Cardiac septum (tissue), 1 donor: ENCODE results near the gene SYTL2. TPM values are rescaled to one million over a fixed set of nuclear protein-coding genes. Genes with fewer than 3 reads are reported as not detected.
"Not testable (repeated sequence)": the region's sequence is repeated elsewhere in the genome, so short reads cannot be mapped to it uniquely, and the experiment has no call there.

Experiments
- DNase-seq: peaks from one replicate; pipeline ENCODE4 v3.0.0-alpha.2; 2020; ENCODE audit warnings: low spot score
- intact Hi-C: fragments of 100-400 bp; cut with DNase I; formaldehyde crosslinking; loops from one replicate; pipeline ENCODE4 v1.14.0; 2022
- total RNA-seq: library from RNA; stranded (reverse); fragmentation: NEBNext Ultra II Directional; extraction: Animal tissue kit (Norgen Biotek cat#: 25700); gene quantifications from one replicate; pipeline ENCODE4 v1.2.1, GENCODE V29; 2021
- donor health status: DM: no; HTN: no; CAD: no.

The SYTL2 gene
- total RNA-seq, 1 donor from 2014 or later = 14.2 TPM

DNA sequence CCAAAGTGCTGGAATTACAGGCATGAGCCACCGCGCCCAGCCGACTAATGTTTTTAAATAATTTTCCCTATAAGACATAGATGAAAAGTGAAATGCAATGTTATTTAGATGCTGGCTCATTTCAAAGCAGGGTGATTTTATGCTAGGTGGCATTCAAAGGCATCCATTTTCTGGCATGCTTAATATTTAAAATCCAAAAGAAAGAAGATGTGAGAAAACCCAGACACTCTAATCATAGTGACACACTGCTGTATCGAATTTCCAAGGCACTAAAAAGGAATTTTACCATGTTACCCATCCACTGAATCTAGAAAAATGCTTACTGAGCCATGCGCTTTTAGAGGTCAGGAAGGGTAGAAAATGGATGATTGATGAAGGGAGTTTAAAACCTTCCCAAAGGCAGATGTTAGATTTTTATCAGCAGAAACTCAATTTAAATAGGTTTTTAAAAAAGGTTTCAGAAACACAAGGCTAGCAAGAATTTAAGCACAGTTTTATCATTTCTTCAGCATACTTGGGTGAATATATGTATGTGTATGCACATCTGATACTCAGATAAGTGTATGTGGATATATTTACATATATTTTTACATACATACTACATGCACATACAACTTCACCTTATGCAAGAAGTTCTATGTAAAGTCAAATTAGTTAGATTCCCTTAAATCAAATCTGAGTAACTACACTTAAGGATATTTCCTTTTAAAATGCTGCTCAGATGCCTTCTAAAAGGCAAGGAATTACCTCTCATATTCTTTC, 100.8 kb downstream of the SYTL2 start:
- intact Hi-C loops = no loop called here
- no peak for DNase-seq

DNA sequence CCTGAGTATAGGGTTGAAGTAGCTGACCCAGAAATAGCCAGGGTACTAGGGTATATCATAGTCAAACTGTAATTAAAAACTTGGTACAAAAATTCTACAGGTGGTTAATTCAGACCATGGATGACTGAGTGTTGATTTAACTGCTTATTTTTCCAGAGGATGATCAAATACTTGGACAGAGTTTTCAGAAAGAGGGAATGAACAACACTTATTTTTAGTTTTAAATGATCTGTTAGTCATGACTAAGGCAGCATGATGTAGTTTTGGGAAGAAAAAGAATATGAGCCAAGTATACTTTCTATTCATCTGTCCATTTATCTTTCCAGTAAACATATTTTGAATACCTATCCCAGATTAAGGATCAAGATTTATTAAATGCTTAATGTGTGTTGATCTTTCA, 105.1 kb downstream of the SYTL2 start:
- intact Hi-C loops = no loop called here
- no peak for DNase-seq

DNA sequence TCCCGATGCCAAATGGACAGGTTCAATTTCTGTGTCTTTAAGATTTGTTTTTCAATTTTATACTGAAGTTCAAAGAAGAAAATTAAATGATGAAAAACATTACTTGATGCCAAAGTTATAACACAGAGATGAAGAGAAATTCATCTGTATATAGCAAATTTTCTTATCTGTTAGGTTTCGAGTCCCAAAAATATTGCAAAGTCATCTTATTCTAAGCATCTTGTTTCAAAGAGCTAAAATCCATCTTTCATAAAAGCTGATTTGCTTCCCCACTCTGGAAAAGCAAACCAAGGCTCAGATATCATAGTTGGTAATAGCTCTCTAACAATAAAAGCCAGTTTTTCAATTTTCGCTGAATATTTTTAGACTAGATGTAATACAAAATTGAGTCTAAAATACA, 106.0 kb downstream of the SYTL2 start:
- intact Hi-C loops = no loop called here
- DNase-seq = no peak

DNA sequence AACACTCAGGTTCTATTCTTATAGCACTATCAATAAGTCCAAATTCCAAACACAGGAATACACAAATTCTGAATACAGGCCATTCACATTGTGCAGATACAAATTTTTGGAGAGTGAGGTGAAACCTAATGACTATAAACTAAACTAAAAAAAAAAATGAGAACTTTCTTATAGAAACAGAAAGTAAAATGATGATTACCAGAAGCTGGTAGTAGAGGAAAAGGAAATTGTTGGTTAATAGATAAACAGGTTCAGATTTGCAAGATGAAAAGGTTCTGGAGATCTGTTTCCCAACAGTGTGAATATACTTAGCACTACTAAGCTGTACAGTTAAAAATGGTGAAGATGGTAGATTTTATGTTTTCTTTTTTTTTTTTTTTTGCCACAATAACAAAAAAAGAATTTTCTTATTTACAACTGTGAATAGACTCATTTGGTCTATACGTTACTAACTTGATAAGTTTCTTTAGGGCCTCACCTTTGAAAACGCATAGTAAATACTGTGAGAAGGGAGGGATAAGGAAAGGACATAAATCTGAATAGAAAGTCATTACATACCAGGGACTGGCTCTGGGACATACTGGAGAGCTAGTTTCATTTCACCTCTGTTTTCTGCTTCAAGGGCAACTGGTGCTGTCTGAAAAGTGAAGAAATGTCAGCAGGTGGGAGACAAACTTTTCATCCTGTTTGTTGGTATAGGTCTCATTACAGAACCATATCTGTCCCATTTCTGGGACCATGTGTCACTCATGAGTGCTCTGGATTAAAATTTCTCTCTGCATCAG, 110.8 kb downstream of the SYTL2 start:
- no peak for DNase-seq
- intact Hi-C loops = loop anchor here (10.0 kb wide), 1 partner anchor 125 kb away; no protein-coding TSS in a partner anchor

DNA sequence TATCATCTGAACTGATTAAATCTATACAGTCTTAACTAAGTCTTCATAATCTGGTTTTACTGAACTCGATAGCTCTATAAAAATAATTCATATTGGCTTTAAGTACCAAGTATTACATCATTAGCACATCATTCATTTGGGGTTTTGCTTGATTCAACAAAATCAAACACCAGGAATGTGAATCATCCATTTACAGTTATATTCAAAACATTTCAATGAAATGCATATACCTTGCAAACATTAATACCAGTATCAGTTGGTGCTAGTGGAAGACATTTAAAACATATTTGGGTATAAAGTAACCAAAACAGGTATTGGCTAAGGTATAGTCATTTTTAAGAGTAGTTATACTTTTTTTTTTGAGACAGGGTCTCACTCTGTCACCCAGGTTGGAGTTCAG, 112.7 kb downstream of the SYTL2 start:
- DNase-seq = no peak
- intact Hi-C loops = loop anchor here (10.0 kb wide), 1 partner anchor 127 kb away; no protein-coding TSS in a partner anchor

DNA sequence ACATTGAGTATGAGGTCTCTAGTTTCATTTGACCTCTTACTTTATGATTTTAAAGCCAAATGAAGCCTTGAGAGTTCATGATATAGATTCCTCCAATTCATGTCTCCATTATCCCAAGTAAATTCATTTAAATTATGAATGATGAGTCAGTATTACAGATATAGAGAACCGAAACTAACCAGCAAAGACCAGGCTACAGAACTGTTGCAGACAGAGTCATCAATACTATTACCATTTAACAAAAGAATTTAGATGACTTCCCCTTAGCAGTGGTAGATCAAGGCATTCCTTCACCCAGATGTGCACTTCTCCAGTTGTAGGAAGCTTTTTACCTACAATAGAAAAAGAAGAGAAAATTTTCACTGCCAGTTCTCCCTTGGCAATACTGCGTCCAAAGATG, 113.2 kb downstream of the SYTL2 start:
- no peak for DNase-seq
- intact Hi-C loops = loop anchor here (10.0 kb wide), 1 partner anchor 127 kb away; no protein-coding TSS in a partner anchor

DNA sequence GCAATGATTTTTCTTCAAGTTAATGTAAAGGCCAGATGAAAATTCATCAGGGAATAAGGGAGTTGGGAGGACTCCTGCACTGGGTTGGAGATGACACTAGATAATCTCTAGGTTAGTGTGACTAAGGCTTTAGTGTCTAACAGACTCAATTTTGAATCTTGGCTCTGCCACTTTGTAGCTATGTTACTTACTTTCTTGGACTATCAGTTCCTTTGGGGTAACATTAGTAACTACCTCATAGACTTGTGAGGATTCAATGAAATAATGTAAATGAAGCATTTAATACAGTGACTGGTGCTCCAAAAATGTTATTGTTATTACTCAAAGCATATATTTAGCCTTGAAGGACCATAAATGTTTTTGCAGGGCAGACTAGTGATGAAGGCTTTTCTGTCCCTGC, 115.4 kb downstream of the SYTL2 start:
- no peak for DNase-seq
- intact Hi-C loops = loop anchor here (10.0 kb wide), 1 partner anchor 129 kb away; no protein-coding TSS in a partner anchor

DNA sequence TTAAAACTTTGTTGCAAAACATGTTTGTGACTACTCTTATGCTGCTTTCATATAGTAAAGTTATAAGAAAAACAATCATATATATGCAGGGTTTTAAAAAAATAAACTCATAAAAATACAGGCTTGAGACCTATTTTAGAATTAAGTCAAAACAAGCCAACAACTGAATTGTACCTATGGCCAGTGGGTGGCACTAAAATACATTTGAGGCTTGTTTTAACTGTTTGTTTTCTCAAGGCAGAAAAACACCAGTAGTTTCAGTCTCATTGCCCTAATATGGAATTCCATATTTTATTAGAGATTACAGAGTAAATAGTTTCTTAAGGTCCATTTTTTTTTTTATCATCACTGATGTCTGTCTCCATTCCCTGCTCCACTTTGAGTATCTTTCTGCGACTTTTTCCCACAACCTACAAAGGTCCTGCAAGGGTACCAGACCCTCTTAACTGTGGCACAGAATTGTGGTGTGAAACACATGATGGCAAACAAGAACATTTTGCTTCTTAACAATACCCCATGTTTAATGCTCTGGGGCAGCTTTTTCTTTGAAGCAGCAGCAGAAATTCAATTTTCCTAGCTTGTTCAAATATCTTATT, 116.5 kb downstream of the SYTL2 start:
- intact Hi-C loops = loop anchor here (10.0 kb wide), 1 partner anchor 130 kb away; no protein-coding TSS in a partner anchor
- DNase-seq = no peak

DNA sequence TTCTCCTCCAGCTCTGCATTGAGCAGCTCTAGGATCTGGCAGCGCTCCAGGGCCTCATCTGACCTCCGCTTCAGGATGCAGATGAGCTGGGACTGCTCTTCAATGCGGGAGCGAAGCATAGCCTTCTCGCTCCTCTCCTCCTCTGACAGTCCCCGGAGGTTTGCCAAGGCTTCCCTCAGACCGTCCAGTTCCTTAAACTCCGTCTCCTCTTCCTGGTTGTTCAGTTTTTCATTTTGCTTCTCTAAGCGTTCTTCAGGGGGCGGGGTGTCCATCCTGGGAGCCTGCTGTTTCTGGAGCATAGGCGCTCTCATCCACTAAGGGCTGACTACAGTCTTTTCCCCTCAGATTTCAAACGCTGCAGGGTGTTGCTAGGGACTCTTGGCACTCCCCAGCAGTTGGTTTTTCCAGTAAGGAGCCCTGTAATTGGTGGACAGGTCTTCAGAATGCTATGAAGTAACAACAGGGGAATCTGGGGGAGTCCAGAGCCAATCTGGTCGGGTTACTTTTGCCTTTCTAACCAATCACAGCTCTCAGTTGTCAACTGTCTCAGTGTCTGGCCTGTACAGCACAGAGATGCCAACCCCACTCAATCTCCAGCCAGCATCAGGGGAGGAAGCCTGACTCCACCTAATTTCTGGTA, 125.0 kb downstream of the SYTL2 start, which contains the start of gene CCDC89:
Gene CCDC89, minus strand, starts transcription at position 376 of the 640 bp plus-strand sequence. Its CDS starts 65 bp downstream, at position 311.
- DNase-seq = peak; percentile 87
- intact Hi-C loops = no loop called here

DNA sequence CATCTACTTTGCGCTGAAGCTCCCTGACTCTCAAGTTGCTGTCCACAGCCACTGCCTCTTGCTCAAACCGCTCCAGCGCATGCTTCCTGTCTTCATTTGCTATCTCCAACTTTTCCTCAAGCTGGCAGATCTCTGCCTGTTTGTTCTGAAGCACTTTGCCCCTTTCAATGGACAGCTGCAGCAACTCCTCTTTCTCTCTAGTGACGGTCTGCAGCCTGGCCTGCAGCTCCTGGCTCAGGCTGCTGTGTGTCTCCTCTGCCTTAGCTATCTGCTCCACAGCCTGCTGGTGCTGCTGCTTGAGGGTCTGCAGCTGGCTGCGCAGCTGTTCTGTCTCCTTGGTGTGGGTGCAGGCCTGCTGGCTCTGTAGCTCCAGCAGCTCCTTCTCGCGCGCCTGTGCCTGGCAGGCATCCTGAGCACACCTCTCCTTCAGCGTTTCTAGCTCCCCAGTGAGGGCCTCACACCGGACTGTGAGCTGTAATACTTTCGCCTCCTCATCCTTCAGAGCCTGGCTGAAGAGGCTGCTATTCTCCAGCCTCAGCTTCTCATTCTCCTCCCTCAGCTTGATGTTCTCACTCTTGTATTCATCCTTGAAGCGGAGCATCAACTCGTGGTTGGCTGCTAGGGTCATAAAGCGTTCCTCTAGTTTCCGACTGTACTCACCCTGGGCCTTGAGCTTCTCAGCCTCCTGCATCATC, 125.7 kb downstream of the SYTL2 start:
- intact Hi-C loops = no loop called here
- DNase-seq = peak; percentile 65

DNA sequence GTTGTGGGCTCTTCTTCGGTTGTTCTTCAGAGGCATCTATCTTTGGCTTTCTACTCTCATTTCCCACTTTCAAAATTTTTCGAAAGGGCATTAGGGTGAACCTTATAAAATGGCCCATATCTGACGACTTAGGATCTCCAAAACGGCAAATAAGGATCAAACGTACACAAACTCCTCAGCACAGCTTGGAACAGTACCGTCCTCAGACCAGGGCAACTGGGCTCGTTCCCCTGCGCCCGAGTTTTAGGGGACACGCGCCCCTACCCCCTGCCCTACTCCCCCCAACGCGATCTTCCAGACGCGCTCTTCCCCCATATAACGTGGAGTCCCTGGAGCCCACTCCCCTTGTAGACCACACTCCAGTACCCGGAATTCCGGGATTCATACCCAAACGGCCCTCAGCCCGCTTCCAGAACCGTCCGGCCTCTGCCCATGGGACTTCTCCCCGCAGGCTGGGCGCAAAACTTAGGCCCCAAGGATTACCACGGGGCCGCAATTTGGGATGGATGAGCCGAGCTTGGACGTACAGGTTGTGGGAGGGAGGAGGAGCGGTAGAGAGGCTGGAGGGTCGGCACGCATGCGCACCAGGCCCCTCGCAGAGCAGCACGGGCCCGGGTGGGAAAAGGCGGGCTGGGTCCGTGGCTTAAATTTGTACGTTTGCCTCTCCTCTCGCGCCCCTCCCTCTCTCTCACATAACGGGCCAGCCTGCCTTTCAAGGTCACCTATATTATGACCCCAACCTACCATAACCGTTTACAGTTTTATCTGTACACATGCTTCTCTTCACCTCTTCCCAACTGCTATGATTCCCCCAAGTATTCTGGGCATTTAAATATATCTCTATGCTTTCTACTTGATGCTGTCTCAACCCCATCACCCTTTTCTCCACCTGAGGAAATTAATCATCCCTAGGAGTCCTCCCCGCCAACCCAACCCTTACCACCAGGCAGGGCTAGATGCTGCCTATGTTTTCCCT, 128.3 kb downstream of the SYTL2 start:
- intact Hi-C loops = no loop called here
- peak; percentile 83 for DNase-seq

DNA sequence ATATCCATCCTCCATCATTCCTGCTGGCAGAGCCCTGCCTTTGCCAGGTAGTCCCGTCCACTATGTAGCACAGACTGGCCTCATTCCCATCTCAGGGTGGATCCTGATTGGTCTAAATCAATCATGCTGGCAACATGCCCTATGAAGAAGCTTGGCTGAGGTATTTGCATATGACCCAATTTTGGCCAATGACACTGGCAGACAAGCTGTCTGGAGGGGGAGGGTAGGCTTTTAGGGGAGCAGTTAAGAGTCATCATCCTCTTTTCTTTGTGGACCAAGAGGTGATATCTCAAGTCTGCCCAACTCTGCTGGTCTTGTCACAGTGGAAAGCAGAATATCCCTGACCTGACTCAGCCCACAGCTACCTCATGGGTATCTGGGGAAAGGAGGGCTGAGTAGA, 130.0 kb downstream of the SYTL2 start:
- DNase-seq = no peak

DNA sequence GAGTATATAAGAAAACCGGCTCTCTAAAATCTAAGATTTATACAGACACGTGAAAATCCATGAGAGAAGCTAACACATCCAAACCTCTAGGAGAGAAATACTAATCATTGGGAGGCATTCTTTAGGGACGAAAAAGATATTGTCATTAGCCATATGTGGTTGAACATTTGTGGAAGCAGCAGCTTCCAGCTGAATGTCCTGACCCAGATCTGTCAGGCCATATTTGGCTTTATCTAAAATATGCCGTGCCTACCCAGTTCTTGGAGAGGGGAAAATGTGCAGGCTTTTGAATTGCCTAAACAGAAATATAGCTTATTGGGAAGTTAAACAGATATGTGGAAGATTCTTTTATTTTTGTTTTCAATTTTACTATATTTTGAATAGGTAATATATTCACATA, 131.4 kb downstream of the SYTL2 start:
- no peak for DNase-seq
- intact Hi-C loops = no loop called here

More for the DNA sequence above, 130.0 kb downstream of the SYTL2 start:
- intact Hi-C loops = no loop called here

DNA sequence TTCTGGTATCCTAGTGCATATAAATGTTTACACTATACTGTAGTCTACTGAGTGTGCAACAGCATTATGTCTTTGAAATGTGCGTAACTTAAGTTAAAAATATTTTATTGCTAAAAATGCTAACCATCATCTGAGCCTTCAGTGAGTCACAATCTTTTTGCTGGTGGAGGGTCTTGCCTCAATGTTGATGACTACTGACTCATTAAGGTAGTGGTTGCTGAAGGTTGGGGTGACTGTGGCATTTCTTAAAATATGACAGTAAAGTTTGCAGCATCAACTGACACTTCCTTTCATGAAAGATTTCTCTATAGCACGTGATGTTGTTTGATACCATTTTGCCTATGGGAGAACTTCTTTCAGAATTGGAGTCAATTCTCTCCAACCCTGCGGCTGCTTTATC, 137.5 kb downstream of the SYTL2 start:
- intact Hi-C loops = no loop called here
- DNase-seq = no peak

DNA sequence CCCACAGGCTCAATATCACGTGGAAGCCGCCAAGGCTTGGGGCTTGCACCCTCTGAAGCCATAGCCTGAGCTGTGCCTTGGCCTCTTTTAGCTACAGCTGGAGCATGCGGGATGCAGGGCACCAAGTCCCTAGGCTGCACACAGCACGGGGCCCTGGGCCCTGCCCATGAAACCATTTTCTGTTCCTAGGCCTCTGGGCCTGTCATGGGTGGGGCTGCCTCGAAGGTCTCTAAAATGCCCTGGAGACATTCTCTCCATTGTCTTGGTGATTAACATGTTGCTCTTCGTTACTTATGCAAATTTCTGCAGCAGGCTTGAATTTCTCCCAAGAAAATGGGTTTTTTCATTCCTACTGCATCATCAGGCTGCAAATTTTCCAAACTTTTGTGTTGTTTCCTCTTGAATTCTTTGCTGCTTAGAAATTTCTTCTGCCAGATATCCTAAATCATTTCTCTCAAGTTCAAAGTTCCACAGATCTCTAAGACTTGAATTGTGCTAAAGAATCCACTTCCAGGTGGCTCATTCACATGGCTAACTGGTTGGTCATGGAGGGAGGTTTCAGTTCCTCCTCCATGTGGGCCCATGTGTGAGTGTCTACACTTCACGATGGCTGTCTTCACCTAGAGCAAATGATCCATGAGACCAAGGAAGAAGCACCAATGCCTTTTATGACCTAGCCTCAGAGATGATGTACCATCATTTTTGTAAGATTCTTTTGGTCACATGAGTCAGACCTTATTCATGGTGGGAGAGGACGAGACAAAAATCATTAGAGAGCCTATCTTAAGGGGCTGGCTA, 138.6 kb downstream of the SYTL2 start:
- intact Hi-C loops = no loop called here
- DNase-seq = no peak

DNA sequence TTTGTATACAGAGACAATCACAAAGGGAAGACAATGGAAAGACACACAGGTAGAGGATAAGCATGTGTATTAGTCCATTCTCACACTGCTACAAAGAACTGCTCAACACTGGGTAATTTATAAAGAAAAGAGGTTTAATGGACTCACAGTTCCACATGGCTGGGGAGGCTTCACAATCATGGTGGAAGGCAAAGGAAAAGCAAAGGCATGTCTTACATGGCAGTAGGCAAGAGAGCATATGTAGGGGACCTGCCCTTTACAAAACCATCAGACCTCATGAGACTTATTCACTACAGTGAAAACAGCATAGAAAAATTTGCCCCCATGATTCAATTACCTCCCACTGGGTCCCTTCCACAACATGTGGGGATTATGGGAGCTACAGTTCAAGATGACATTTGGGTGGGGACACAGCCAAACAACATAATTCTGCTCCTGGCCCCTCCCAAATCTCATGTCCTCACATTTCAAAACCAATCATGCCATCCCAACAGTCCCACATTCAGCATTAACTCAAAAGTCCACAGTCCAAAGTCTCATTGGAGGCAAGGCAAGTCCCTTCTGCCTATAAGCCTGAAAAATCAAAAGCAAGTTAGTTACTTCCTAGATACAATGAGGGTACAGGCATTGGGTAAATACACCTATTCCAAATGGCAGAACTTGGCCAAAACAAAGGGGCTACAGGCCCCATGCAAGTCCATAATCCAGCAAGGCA, 139.8 kb downstream of the SYTL2 start:
- intact Hi-C loops, DNase-seq: not testable (repeated sequence)

DNA sequence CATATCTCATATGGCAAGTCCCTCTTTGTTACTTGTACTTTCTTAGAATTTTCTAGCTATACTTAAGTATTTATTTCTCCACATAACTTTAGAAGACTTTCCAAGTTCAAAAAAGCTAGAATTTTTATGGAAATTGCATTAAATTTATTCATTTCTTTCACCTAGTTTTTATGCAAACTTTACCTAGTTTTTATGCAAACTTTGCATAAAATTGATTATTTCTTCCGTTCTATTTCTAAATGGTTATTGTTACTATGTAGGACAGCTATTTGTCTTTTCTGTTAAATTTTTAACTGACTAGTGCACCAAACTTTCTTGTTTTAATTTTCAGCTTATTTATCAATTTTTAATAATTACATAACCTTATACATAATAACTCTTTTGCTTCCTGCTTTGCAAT, 142.8 kb downstream of the SYTL2 start:
- intact Hi-C loops = no loop called here
- DNase-seq = no peak
